Mesendoderm (in vitro differentiated cells): ENCODE results near the gene FCHO2.

Source experiments
- DNase-seq: peaks from one replicate; pipeline ENCODE4 v3.0.0; 2013
- H2AK5ac ChIP-seq: 2 replicates; pipeline ENCODE4 v1.6.1; 2013; ENCODE audit warnings: low read length, inconsistent platforms
- H2BK120ac ChIP-seq: 2 replicates; pipeline ENCODE4 v1.6.1; 2013; ENCODE audit warnings: low read depth, mild to moderate bottlenecking, low read length, moderate library complexity, mixed read lengths
- H2BK15ac ChIP-seq: replicated peaks from 2 replicates; pipeline ENCODE4 v1.6.1; 2013; ENCODE audit warnings: low read depth, mild to moderate bottlenecking, moderate library complexity
- H2BK5ac ChIP-seq: 2 replicates; pipeline ENCODE4 v1.6.1; 2013; ENCODE audit warnings: low read length, inconsistent platforms
- H3K18ac ChIP-seq: 2 replicates; pipeline ENCODE4 v1.6.1; 2013; ENCODE audit warnings: mild to moderate bottlenecking, low read length, mixed read lengths
- H3K23ac ChIP-seq: one replicate; pipeline ENCODE4 v1.6.1; 2013; ENCODE audit warnings: low read length
- H3K27ac ChIP-seq: 2 replicates; pipeline ENCODE4 v1.5.1; 2013; ENCODE audit warnings: low read depth, mild to moderate bottlenecking, inconsistent platforms, low read length, moderate library complexity
- H3K27me3 ChIP-seq: 2 replicates; pipeline ENCODE4 v1.6.1; 2013; ENCODE audit warnings: low read length, control low read depth, mild to moderate bottlenecking, inconsistent platforms; ENCODE audit not compliant: insufficient read depth, poor library complexity
- H3K36me3 ChIP-seq: 2 replicates; pipeline ENCODE4 v1.6.1; 2013; ENCODE audit warnings: low read length, inconsistent platforms; ENCODE audit not compliant: control insufficient read depth, insufficient read depth
- H3K4ac ChIP-seq: one replicate; pipeline ENCODE4 v1.6.1; 2013; ENCODE audit warnings: low read depth, mild to moderate bottlenecking, low read length, moderate library complexity
- H3K4me1 ChIP-seq: 2 replicates; pipeline ENCODE4 v1.6.1; 2013; ENCODE audit warnings: low read depth, low read length, inconsistent platforms; ENCODE audit not compliant: control insufficient read depth
- H3K4me2 ChIP-seq: 2 replicates; pipeline ENCODE4 v1.6.1; 2013; ENCODE audit warnings: low read length
- H3K4me3 ChIP-seq: 2 replicates; pipeline ENCODE4 v1.5.1; 2013; ENCODE audit warnings: mild to moderate bottlenecking, low read length
- H3K56ac ChIP-seq: one replicate; pipeline ENCODE4 v1.6.1; 2013; ENCODE audit warnings: low read length
- H3K79me1 ChIP-seq: 2 replicates; pipeline ENCODE4 v1.6.1; 2013; ENCODE audit warnings: low read length, inconsistent platforms
- H3K79me2 ChIP-seq: 2 replicates; pipeline ENCODE4 v1.6.1; 2013; ENCODE audit warnings: mild to moderate bottlenecking, low read length; ENCODE audit not compliant: control insufficient read depth, insufficient read depth
- H3K9ac ChIP-seq: 2 replicates; pipeline ENCODE4 v1.6.1; 2013; ENCODE audit warnings: low read length, inconsistent platforms
- H4K5ac ChIP-seq: one replicate; pipeline ENCODE4 v1.6.1; 2013; ENCODE audit warnings: low read length
- H4K8ac ChIP-seq: one replicate; pipeline ENCODE4 v1.6.1; 2013; ENCODE audit warnings: low read depth, mild to moderate bottlenecking, control low read depth, low read length, moderate library complexity
- WGBS: extraction: QIAGEN DNeasy Blood & Tissue Kit; methylation state at CpG from one replicate; pipeline ENCODE4 v1.1.7; 2013; ENCODE audit warnings: low lambda C conversion rate, missing lambda C conversion rate; ENCODE audit not compliant: insufficient coverage; ENCODE audit errors: extremely low coverage; 5-methylcytosine and 5-hydroxymethylcytosine counted together

The FCHO2 gene

GRCh38 chr5:73126957-73127356 lies 171.1 kb downstream of the FCHO2 start:
- H2BK15ac ChIP-seq = no peak overlapping the region
- no peaks in the 10 kb centered on the region for H3K4me1 ChIP-seq
- no peak overlapping the region for H4K5ac ChIP-seq
- H3K23ac ChIP-seq = no peak overlapping the region
- H3K9ac ChIP-seq = no peak overlapping the region
- no peak overlapping the region for H3K27ac ChIP-seq
- no peak overlapping the region for H3K18ac ChIP-seq
- no peak overlapping the region for H2AK5ac ChIP-seq
- H3K79me2 ChIP-seq = no peaks in the 10 kb centered on the region
- H2BK5ac ChIP-seq = no peak overlapping the region
- no peak for DNase-seq
- H3K36me3 ChIP-seq = no peaks in the 10 kb centered on the region
- H3K4me3 ChIP-seq = no peak overlapping the region
- no peak overlapping the region for H3K4me2 ChIP-seq
- H2BK120ac ChIP-seq = no peak overlapping the region
- no CpG with 5 or more reads among the region's 1 CpG for WGBS
- H4K8ac ChIP-seq = no peak overlapping the region
- H3K79me1 ChIP-seq = no peaks in the 10 kb centered on the region
- no peak overlapping the region for H3K56ac ChIP-seq
- no peak overlapping the region for H3K4ac ChIP-seq
- no peaks in the 10 kb centered on the region for H3K27me3 ChIP-seq

- Histone ChIP-seq H2BK15ac (no peak overlapping the region), H3K56ac (no peak overlapping the region), H3K4me1 (no peaks in the 10 kb centered on the region), H2BK120ac (no peak overlapping the region), H2AK5ac (no peak overlapping the region), H3K79me2 (no peaks in the 10 kb centered on the region), H3K4me2 (no peak overlapping the region), H3K36me3 (no peaks in the 10 kb centered on the region), H3K18ac (no peak overlapping the region), H4K5ac (no peak overlapping the region), H3K27ac (no peak overlapping the region), H3K23ac (no peak overlapping the region), H3K79me1 (no peaks in the 10 kb centered on the region), H2BK5ac (no peak overlapping the region), H4K8ac (no peak overlapping the region), H3K27me3 (no peaks in the 10 kb centered on the region), H3K4ac (no peak overlapping the region), H3K9ac (no peak overlapping the region), H3K4me3 (no peak overlapping the region)
- no CpG with 5 or more reads among the region's 5 CpGs for WGBS
- DNase-seq = no peak
Observed at GRCh38 chr5:73129143-73129542, 173.3 kb downstream of the FCHO2 start.

GRCh38 chr5:73130811-73131210 lies 175.0 kb downstream of the FCHO2 start:
- WGBS = no CpG with 5 or more reads among the region's 1 CpG

GRCh38 chr5:73131711-73132425 lies 176.0 kb downstream of the FCHO2 start:
- Histone ChIP-seq H3K18ac (no peak overlapping the region), H3K36me3 (no peaks in the 10 kb centered on the region), H3K27ac (no peak overlapping the region), H3K56ac (no peak overlapping the region), H3K4ac (no peak overlapping the region), H2BK5ac (no peak overlapping the region), H3K79me2 (no peaks in the 10 kb centered on the region), H3K23ac (no peak overlapping the region), H3K27me3 (no peaks in the 10 kb centered on the region), H3K9ac (no peak overlapping the region), H2AK5ac (no peak overlapping the region), H3K4me1 (peaks cover 3% of the 10 kb centered on the region), H3K4me3 (no peak overlapping the region), H3K4me2 (no peak overlapping the region), H4K8ac (no peak overlapping the region), H2BK15ac (no peak overlapping the region), H4K5ac (no peak overlapping the region), H2BK120ac (no peak overlapping the region), H3K79me1 (no peaks in the 10 kb centered on the region)
- WGBS = no CpG with 5 or more reads among the region's 3 CpGs
- no peak for DNase-seq

More at GRCh38 chr5:73130811-73131210, 175.0 kb downstream of the FCHO2 start:
- Histone ChIP-seq H3K23ac (no peak overlapping the region), H3K4me1 (peaks cover 3% of the 10 kb centered on the region), H3K18ac (no peak overlapping the region), H2BK15ac (no peak overlapping the region), H3K79me2 (no peaks in the 10 kb centered on the region), H4K8ac (no peak overlapping the region), H3K56ac (no peak overlapping the region), H3K27ac (no peak overlapping the region), H2BK120ac (no peak overlapping the region), H3K79me1 (no peaks in the 10 kb centered on the region), H3K4ac (no peak overlapping the region), H3K36me3 (no peaks in the 10 kb centered on the region), H3K4me2 (no peak overlapping the region), H3K4me3 (no peak overlapping the region), H3K27me3 (no peaks in the 10 kb centered on the region), H3K9ac (no peak overlapping the region), H2AK5ac (no peak overlapping the region), H2BK5ac (no peak overlapping the region), H4K5ac (no peak overlapping the region)
- DNase-seq = peak; percentile 48

- Histone ChIP-seq H3K23ac (no peak overlapping the region), H4K5ac (no peak overlapping the region), H3K27me3 (no peaks in the 10 kb centered on the region), H3K79me1 (no peaks in the 10 kb centered on the region), H3K18ac (no peak overlapping the region), H3K27ac (no peak overlapping the region), H3K79me2 (no peaks in the 10 kb centered on the region), H3K4ac (no peak overlapping the region), H3K4me1 (peaks cover 3% of the 10 kb centered on the region), H2AK5ac (no peak overlapping the region), H4K8ac (no peak overlapping the region), H2BK120ac (no peak overlapping the region), H3K4me3 (no peak overlapping the region), H3K36me3 (no peaks in the 10 kb centered on the region), H3K56ac (no peak overlapping the region), H2BK15ac (no peak overlapping the region), H3K9ac (no peak overlapping the region), H3K4me2 (no peak overlapping the region), H2BK5ac (no peak overlapping the region)
- WGBS = no CpG with 5 or more reads among the region's 2 CpGs
- no peak for DNase-seq
Observed at GRCh38 chr5:73132759-73133158, 176.9 kb downstream of the FCHO2 start.

GRCh38 chr5:73135021-73135420 lies 179.2 kb downstream of the FCHO2 start:
- Histone ChIP-seq H3K79me1 (no peaks in the 10 kb centered on the region), H2AK5ac (no peak overlapping the region), H3K27ac (no peak overlapping the region), H4K8ac (no peak overlapping the region), H3K18ac (peak overlapping the region; percentile 35), H3K4me3 (no peak overlapping the region), H3K4me1 (peaks cover 3% of the 10 kb centered on the region), H4K5ac (no peak overlapping the region), H3K79me2 (no peaks in the 10 kb centered on the region), H2BK5ac (no peak overlapping the region), H2BK120ac (no peak overlapping the region), H3K36me3 (no peaks in the 10 kb centered on the region), H3K27me3 (no peaks in the 10 kb centered on the region), H3K23ac (no peak overlapping the region), H2BK15ac (no peak overlapping the region), H3K9ac (no peak overlapping the region), H3K4ac (no peak overlapping the region), H3K56ac (no peak overlapping the region), H3K4me2 (no peak overlapping the region)
- WGBS = no CpG with 5 or more reads among the region's 3 CpGs
- DNase-seq = peak; percentile 71
